ENCODE results near the gene ZNF766.
A peak's percentile ranks its signal among the peaks of the same experiment; 100 is the strongest.

The ZNF766 gene

DNA sequence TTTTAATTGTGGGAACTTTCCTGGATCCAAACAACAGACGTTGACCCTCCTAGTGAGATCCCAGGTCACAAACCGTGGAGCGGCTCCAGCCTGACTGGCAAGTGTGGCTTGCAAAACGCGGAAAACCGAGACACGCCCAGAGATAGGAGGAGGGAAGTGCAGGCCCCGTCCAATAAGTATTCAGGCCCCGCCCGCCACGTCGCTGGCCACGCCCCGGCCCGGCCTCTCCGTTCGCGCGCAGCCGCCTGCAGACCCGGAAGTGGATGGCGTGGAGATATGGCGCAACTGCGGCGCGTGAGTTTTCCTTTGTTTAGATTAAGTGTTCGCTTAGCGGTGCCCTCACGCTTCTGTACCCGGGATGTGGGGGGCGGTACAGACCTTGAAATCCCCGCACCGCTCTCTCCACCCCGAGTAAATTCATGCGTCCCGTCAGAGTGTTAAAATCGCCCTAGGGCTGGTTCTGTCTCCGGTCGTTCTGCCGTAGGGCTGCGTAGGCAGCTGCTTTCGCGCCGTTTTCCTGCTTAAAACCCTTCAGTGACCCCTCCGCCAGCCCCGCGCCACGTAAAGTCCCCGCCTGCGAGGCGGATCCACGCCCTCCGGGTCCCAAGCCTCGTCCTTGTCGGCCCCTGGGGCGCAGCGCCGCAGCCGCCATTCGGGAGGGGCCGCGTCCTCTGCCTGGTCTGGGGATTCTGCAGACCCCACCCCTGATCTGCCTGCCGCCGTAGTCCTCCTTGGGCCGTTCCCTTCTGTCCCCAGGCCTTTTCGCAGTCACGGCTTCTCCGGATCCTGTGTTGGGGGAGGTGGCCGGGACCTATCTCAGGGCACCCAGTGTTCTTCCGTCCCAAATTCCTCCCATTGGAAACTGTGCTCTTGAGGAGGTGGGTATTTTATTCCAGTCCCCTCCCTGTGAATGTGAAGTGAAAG lies at the start of gene ZNF766:
ZNF766 (plus strand) TSS at position 250 of the 924 bp plus-strand sequence; CDS start at position 277, 27 bp downstream.
- peaks cover 0 to 4% of the 10 kb centered on the region in 2 donors for H3K27me3 Mint-ChIP-seq
- ATAC-seq (replicated peaks) (peak; percentile 98 to 100), DNase-seq (peak; percentile 95)
- peaks cover 12 to 14% of the 10 kb centered on the region in 2 donors for H3K9me3 Mint-ChIP-seq
- peak within 1 kb of the TSS; percentile 97 for H3K27ac Mint-ChIP-seq
- peaks cover 26 to 45% of the 10 kb centered on the region in 2 donors for H3K4me1 Mint-ChIP-seq
- peaks cover 26 to 37% of the 10 kb centered on the region in 2 donors for H3K36me3 Mint-ChIP-seq
- H3K4me3 Mint-ChIP-seq: peak within 1 kb of the TSS; percentile 95 to 97

DNA sequence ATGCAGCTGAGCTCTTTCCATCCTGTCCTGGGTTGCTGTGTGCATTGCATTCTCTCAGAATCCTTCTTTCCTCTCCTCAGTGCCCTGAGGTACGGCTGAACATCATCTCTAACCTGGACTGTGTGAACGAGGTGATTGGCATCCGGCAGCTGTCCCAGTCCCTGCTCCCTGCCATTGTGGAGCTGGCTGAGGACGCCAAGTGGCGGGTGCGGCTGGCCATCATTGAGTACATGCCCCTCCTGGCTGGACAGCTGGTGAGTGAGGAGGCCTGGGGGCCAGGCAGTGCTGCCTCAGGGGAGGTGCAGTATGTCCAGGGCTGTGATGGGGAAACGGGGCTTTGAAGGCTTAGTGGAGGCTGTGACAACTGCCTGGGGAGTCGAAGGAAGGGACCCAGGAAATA lies 49.8 kb upstream of the ZNF766 start:
- no peak for ATAC-seq (replicated peaks)
- no peaks in the 10 kb centered on the region for H3K9me3 Mint-ChIP-seq
- peak overlapping the region; percentile 68 for H3K27ac Mint-ChIP-seq

DNA sequence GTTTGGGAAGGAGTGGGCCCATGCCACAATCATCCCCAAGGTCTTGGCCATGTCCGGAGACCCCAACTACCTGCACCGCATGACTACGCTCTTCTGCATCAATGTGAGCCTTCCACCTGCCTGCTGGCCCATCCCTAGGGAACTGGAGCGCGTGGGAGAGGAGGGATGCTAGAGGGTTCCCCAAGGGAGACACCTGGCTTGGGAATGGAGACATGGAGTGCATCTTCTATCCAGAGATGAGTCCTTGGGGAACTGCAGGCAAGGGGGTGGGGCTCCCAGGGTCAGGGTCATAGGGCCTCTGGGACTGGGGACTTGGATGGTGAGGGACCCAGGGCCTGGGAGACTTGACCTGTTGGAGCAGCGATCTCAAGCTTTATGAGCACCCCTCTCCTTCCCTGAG lies 48.4 kb upstream of the ZNF766 start:
- Mint-ChIP-seq H3K4me3 (no peak overlapping the region), H3K27me3 (no peaks in the 10 kb centered on the region), H3K9me3 (no peaks in the 10 kb centered on the region), H3K36me3 (peaks cover 61 to 71% of the 10 kb centered on the region in 2 donors), H3K4me1 (peaks cover 15 to 24% of the 10 kb centered on the region in 2 donors), H3K27ac (peak overlapping the region; percentile 48)
- no peak for ATAC-seq (replicated peaks)
- no peak for DNase-seq

More for the DNA sequence above, 49.8 kb upstream of the ZNF766 start:
- no peak for DNase-seq
- no peaks in the 10 kb centered on the region for H3K27me3 Mint-ChIP-seq
- H3K4me1 Mint-ChIP-seq: peaks cover 11 to 24% of the 10 kb centered on the region in 2 donors
- H3K4me3 Mint-ChIP-seq: no peak overlapping the region
- H3K36me3 Mint-ChIP-seq: peaks cover 56 to 65% of the 10 kb centered on the region in 2 donors

DNA sequence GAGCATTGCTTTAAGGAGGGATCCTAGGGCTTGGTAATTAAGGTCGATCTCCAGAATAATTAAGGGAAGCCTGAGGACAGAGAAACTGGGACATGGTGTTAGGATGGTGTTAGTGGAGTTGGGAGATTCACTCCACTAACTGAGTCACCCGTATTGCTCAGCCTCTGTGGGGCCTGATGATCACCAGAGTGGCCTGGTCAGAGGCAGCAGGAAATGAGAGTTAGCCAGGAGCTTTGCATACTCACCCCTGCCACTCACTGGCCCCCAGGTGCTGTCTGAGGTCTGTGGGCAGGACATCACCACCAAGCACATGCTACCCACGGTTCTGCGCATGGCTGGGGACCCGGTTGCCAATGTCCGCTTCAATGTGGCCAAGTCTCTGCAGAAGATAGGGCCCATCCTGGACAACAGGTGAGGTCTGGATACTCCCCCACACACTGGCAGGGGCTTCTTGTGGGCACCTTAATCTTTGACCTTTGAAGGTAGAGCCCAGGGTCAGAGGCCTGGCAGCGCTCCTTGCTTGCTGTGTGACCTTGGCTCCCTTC lies 47.5 kb upstream of the ZNF766 start:
- H3K27ac Mint-ChIP-seq: peak overlapping the region; percentile 20
- H3K9me3 Mint-ChIP-seq: no peaks in the 10 kb centered on the region
- no peak overlapping the region for H3K4me3 Mint-ChIP-seq
- peaks cover 63 to 75% of the 10 kb centered on the region in 2 donors for H3K36me3 Mint-ChIP-seq
- DNase-seq: no peak
- peaks cover 13 to 24% of the 10 kb centered on the region in 2 donors for H3K4me1 Mint-ChIP-seq
- ATAC-seq (replicated peaks): no peak
- H3K27me3 Mint-ChIP-seq: no peaks in the 10 kb centered on the region

DNA sequence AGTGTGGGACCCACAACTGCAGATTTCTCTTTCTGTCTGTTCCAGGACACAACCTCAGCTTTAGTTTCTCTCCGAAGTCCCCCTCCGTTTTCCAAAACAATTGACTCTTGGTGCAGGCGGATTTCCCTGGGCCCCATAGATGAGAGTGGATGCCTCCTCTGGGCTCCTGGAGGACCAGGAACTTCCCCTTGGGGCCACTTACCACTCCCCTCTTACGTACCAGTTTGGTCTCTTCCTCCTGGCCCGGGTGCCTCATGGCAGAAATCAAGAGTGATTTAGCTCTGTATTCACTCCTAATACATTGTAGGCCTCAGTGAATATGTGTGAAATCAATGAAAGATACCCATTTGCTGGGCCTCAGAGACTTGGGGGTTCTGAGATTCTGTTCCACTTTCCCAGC lies 45.2 kb upstream of the ZNF766 start:
- Mint-ChIP-seq H3K36me3 (peaks cover 67 to 82% of the 10 kb centered on the region in 2 donors), H3K27ac (peak overlapping the region; percentile 25)

DNA sequence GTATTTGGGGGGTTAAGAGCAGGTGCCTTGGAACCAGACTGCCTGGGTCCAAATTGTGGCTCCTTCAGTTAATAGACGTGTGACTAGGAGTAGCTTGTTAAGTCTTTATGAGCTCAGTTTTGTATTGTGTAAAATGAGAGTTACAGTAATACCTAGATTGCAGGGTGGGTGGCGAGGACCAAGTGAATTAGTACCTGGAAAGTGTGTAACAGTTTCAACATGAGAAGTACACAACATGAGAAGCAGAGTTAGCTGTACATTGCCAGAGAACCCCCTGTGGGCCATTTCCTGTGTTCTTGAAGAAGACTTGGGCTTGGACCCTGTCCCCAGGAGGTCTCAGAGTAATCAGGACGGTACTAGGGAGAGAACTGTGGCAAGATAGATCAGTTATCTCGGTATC lies 42.7 kb upstream of the ZNF766 start:
- DNase-seq (no peak), ATAC-seq (replicated peaks) (no peak)
- peaks cover 12 to 22% of the 10 kb centered on the region in 2 donors for H3K4me1 Mint-ChIP-seq
- no peak overlapping the region for H3K27ac Mint-ChIP-seq
- no peaks in the 10 kb centered on the region for H3K9me3 Mint-ChIP-seq
- H3K27me3 Mint-ChIP-seq: no peaks in the 10 kb centered on the region
- H3K36me3 Mint-ChIP-seq: peaks cover 51 to 65% of the 10 kb centered on the region in 2 donors
- H3K4me3 Mint-ChIP-seq: no peak overlapping the region

More for the DNA sequence above, 45.2 kb upstream of the ZNF766 start:
- DNase-seq (no peak), ATAC-seq (replicated peaks) (no peak)
- H3K9me3 Mint-ChIP-seq: no peaks in the 10 kb centered on the region
- H3K27me3 Mint-ChIP-seq: no peaks in the 10 kb centered on the region
- H3K4me3 Mint-ChIP-seq: no peak overlapping the region
- peaks cover 10 to 24% of the 10 kb centered on the region in 2 donors for H3K4me1 Mint-ChIP-seq

DNA sequence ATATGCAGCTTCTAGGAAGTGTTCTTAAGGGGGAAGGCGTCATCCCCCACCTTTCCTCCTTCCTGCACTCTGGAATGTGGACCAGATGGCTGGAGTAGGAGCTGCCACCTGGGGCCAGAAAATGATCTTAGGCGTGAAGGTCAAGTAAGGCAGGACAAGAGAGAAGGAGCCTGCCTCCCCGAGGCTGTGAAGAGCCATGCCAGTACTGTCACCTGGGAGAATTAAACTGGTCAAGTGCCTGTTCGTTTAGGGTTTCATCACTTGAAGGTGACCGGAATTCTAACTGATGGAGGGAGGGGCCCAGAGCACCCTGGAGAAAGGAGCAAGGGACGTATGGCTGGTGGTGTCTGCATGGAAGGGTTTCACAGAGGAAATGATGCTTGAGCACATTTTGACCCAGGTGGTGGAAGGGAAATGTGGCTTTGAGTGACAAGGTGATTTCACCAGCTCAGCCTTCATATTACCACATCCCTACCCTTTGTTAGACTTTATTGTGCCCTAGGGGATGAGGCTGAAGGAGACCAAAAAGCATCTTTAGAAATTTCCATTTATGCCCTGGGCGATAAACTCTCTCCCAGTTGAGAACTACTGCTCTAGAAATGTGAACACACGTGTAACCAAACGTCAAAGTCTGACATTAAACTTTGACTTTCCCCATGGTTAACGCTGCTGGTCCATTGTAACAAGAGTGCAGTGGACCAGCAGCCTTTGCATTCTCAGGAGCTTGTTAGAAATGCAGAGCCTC lies 42.0 kb upstream of the ZNF766 start:
- H3K9me3 Mint-ChIP-seq: no peaks in the 10 kb centered on the region
- peaks cover 12 to 22% of the 10 kb centered on the region in 2 donors for H3K4me1 Mint-ChIP-seq
- DNase-seq: no peak
- H3K4me3 Mint-ChIP-seq: no peak overlapping the region
- no peak for ATAC-seq (replicated peaks)
- peaks cover 57 to 67% of the 10 kb centered on the region in 2 donors for H3K36me3 Mint-ChIP-seq
- peak overlapping the region; percentile 86 for H3K27ac Mint-ChIP-seq
- H3K27me3 Mint-ChIP-seq: no peaks in the 10 kb centered on the region

DNA sequence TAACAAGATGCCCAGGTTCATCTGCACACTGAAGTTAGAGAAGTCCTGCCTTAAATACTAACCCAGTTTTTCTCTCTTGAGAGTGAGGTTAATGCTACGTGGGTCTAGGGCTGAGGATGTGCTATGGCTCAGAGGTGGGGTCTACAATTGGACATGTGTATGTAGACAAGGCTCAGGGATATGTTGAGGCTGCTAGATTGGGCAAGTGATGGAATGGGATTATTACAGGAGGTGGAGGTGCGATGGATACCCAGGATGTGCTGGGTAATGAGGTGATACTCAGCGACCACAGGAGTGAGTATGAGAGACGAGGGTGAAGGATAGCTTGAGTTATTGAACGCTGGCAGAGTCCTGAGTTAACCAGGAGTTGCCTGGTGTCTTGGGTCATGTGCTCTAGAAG lies 41.4 kb upstream of the ZNF766 start:
- Mint-ChIP-seq H3K4me3 (no peak overlapping the region), H3K27ac (peak overlapping the region; percentile 31), H3K4me1 (peaks cover 12 to 21% of the 10 kb centered on the region in 2 donors), H3K27me3 (no peaks in the 10 kb centered on the region), H3K9me3 (no peaks in the 10 kb centered on the region), H3K36me3 (peaks cover 51 to 60% of the 10 kb centered on the region in 2 donors)
- DNase-seq (no peak), ATAC-seq (replicated peaks) (no peak)

DNA sequence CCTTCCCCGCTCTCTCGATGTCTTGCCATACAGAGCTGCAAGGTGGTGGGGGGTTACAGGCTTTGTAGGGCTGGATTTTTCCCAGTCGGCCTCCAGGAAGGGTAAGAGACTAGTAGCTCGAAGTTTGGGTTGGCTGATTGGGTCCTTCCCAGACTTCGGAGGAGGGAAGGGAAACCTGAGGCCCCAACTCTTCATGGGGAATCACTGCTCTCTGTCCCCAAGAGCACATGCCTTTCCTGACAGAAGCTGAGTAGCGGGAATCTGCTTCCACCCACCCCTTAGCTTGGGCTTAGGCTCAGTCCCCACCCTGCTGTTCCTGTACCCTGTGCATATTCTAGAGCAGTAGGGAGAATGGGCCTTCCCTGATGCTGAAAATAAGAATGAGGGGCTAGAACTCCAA lies 39.9 kb upstream of the ZNF766 start:
- Mint-ChIP-seq H3K27me3 (no peaks in the 10 kb centered on the region), H3K4me3 (no peak overlapping the region), H3K4me1 (peaks cover 7 to 9% of the 10 kb centered on the region in 2 donors), H3K27ac (peak overlapping the region; percentile 54), H3K36me3 (peaks cover 37 to 45% of the 10 kb centered on the region in 2 donors), H3K9me3 (no peaks in the 10 kb centered on the region)
- DNase-seq (no peak), ATAC-seq (replicated peaks) (no peak)

DNA sequence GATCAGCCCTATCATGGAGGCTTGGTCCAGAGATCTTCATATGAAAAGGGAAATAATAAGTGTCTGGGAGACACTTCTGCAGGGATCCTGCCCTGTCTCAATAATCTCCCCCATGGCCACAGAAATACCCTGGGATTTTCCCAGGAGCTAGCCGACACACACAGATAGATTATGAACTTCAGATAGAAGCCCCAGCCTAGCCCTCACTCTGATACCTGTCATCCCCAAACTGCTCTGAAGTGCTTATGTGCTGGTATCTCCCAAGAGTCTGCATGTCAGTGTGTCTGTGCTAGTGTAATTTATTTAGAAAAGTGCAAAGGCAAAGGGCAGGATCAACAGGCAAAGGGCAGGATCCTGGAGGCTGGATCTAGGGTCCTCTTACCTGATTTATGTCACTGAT lies 38.7 kb upstream of the ZNF766 start:
- peak overlapping the region; percentile 27 for H3K27ac Mint-ChIP-seq
- ATAC-seq (replicated peaks): peak in 1 of 2 donors; percentile 28

DNA sequence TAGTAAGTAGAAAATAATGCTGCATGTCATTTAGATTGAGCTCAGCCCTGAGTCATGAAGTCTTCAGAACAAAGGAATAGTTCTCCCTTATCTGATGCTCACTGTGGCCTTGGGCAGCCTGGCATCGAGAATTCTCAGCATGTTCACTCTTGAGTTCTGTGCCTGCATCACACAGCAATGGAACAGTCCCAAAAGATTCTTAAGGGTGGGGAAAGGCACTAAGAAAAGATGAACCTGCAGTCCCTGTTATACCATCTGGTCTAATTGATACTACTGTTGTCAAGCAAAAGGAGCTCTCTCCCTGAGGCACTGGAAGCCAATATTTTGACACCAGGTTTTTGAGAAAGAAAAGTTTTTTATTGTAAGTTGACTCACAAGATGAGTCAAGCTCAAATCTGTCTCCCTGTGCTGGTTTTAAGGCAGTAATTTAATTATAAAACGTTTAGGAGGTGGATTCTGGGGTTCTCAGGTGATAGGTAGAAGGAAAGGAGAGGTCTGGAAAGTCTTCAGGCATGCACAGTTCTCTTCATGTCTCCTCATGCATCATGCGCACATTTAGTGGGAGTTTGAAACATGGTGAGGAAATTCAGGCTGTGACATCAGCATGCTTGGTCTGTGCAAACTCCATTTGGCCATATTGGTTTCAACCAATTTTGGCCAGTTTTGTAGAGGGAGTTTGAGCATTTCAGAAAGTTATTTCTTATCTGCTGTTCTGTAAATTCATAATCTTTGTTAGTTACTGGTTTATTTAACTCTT lies 38.1 kb upstream of the ZNF766 start:
- ATAC-seq (replicated peaks) (no peak), DNase-seq (no peak)
- H3K36me3 Mint-ChIP-seq: peaks cover 26 to 32% of the 10 kb centered on the region in 2 donors
- H3K9me3 Mint-ChIP-seq: no peaks in the 10 kb centered on the region
- H3K4me3 Mint-ChIP-seq: no peak overlapping the region
- H3K27ac Mint-ChIP-seq: peak overlapping the region; percentile 27
- peaks cover 4 to 7% of the 10 kb centered on the region in 2 donors for H3K4me1 Mint-ChIP-seq
- H3K27me3 Mint-ChIP-seq: no peaks in the 10 kb centered on the region

More for the DNA sequence above, 38.7 kb upstream of the ZNF766 start:
- Mint-ChIP-seq H3K4me3 (no peak overlapping the region), H3K27me3 (no peaks in the 10 kb centered on the region), H3K9me3 (no peaks in the 10 kb centered on the region), H3K4me1 (peaks cover 6 to 7% of the 10 kb centered on the region in 2 donors), H3K36me3 (peaks cover 33 to 38% of the 10 kb centered on the region in 2 donors)
- no peak for DNase-seq

DNA sequence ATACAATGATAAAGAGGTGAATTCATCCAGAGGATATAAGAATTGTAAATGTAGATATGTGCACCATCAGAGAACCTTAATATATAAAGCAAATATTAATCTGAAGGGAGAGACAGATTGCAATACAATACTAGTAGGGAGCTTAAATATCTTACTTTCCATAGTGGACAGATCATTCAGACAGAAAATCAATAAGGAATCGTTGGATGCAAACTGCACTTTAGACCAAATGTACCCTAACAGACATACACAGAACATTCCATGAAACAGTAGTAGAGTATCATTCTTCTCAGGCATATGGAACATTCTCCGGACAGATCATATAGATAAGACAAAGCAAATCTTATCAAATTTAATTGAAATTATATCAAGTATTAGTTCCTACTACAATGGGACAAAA lies 35.0 kb upstream of the ZNF766 start:
- Mint-ChIP-seq H3K27me3 (no peaks in the 10 kb centered on the region), H3K27ac (no peak overlapping the region), H3K4me1 (peaks cover 3 to 7% of the 10 kb centered on the region in 2 donors), H3K9me3 (no peaks in the 10 kb centered on the region), H3K4me3 (no peak overlapping the region), H3K36me3 (peaks cover 8% of the 10 kb centered on the region in 2 donors)
- no peak for DNase-seq
- ATAC-seq (replicated peaks): no peak

DNA sequence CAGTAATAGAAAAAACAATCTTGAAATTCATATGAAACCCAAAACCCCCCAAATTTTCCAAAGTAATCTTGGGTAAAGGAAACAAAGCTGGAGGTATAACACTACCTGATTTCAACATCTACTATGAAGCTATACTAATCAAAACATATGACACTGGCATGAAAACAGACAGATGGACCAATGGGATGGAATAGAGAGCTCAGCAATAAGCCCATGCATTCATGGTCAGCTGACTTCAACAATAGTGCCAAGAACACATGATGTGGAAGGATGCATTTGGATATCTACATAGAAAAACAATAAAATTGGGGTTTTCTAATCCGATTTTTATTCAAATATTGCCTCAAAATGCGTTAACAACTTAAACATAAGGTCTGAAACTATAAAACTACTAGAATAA lies 32.2 kb upstream of the ZNF766 start:
- no peak for ATAC-seq (replicated peaks)
- Mint-ChIP-seq H3K4me1 (no peaks in the 10 kb centered on the region), H3K27ac (no peak overlapping the region), H3K36me3 (peaks cover 0 to under 1% of the 10 kb centered on the region in 2 donors), H3K27me3 (peaks cover 0 to 4% of the 10 kb centered on the region in 2 donors), H3K9me3 (no peaks in the 10 kb centered on the region), H3K4me3 (no peak overlapping the region)
- DNase-seq: no peak
